ENCODE results near the gene CCDC88B. TPM values are rescaled to one million over a fixed set of nuclear protein-coding genes. Genes with fewer than 3 reads are reported as not detected.

CCDC88B gene
- polyA plus RNA-seq (2012; ENCODE audit: missing spikeins): 39.1 TPM

GRCh38 chr11:64339754-64340408 lies at the start of gene CCDC88B:
CCDC88B (plus strand) TSS chr11:64340204; CDS start chr11:64340267, 63 bp downstream.
- DNase-seq (ENCODE audit: insufficient read length) (peak; percentile 93), FAIRE-seq (peak; percentile 17)
- TF ChIP-seq POLR2AphosphoS5 (IDR thresholded peaks at IDR 0.05; ENCODE audit: low read depth, low read length) (peak; percentile 41), TAF1 (IDR thresholded peaks at IDR 0.05; ENCODE audit: borderline replicate concordance, low read depth, low read length) (no peak), POLR2A (IDR thresholded peaks at IDR 0.05; ENCODE audit: low read depth, low read length) (peak; percentile 26; the same call in 1 of the 2 replicates)

- no peak for FAIRE-seq
- TF ChIP-seq TAF1 (IDR thresholded peaks at IDR 0.05; ENCODE audit: borderline replicate concordance, low read depth, low read length): no peak
- no peak for TF ChIP-seq POLR2A (IDR thresholded peaks at IDR 0.05; ENCODE audit: low read depth, low read length)
- no peak for TF ChIP-seq POLR2AphosphoS5 (IDR thresholded peaks at IDR 0.05; ENCODE audit: low read depth, low read length)
- no peak for DNase-seq (ENCODE audit: insufficient read length)
Observed at GRCh38 chr11:64290352-64291261, 49.4 kb upstream of the CCDC88B start.

- no peak for DNase-seq (ENCODE audit: insufficient read length)
- TF ChIP-seq POLR2A (IDR thresholded peaks at IDR 0.05; ENCODE audit: low read depth, low read length): no peak
- TF ChIP-seq POLR2AphosphoS5 (IDR thresholded peaks at IDR 0.05; ENCODE audit: low read depth, low read length): no peak
- TF ChIP-seq TAF1 (IDR thresholded peaks at IDR 0.05; ENCODE audit: borderline replicate concordance, low read depth, low read length): no peak
- no peak for FAIRE-seq
Observed at GRCh38 chr11:64291262-64291751, 48.7 kb upstream of the CCDC88B start, which contains the start of gene KCNK4. KCNK4 (plus strand) TSS chr11:64291302; CDS start chr11:64293019, 1,717 bp downstream.

GRCh38 chr11:64291752-64292459 lies 48.1 kb upstream of the CCDC88B start:
- TF ChIP-seq TAF1 (IDR thresholded peaks at IDR 0.05; ENCODE audit: borderline replicate concordance, low read depth, low read length): no peak
- TF ChIP-seq POLR2A (IDR thresholded peaks at IDR 0.05; ENCODE audit: low read depth, low read length): no peak
- TF ChIP-seq POLR2AphosphoS5 (IDR thresholded peaks at IDR 0.05; ENCODE audit: low read depth, low read length): no peak
- DNase-seq (ENCODE audit: insufficient read length) (no peak), FAIRE-seq (no peak)

GRCh38 chr11:64292460-64293254 lies 47.3 kb upstream of the CCDC88B start:
- DNase-seq (ENCODE audit: insufficient read length) (no peak), FAIRE-seq (no peak)
- TF ChIP-seq POLR2A (IDR thresholded peaks at IDR 0.05; ENCODE audit: low read depth, low read length): no peak
- TF ChIP-seq POLR2AphosphoS5 (IDR thresholded peaks at IDR 0.05; ENCODE audit: low read depth, low read length): no peak
- TF ChIP-seq TAF1 (IDR thresholded peaks at IDR 0.05; ENCODE audit: borderline replicate concordance, low read depth, low read length): no peak

- DNase-seq (ENCODE audit: insufficient read length): no peak
- TF ChIP-seq POLR2AphosphoS5 (IDR thresholded peaks at IDR 0.05; ENCODE audit: low read depth, low read length): no peak
- no peak for TF ChIP-seq TAF1 (IDR thresholded peaks at IDR 0.05; ENCODE audit: borderline replicate concordance, low read depth, low read length)
- TF ChIP-seq POLR2A (IDR thresholded peaks at IDR 0.05; ENCODE audit: low read depth, low read length): no peak
- no peak for FAIRE-seq
Observed at GRCh38 chr11:64294774-64295173, 45.2 kb upstream of the CCDC88B start.

GRCh38 chr11:64295760-64296159 lies 44.2 kb upstream of the CCDC88B start:
- FAIRE-seq (no peak), DNase-seq (ENCODE audit: insufficient read length) (no peak)
- TF ChIP-seq POLR2AphosphoS5 (IDR thresholded peaks at IDR 0.05; ENCODE audit: low read depth, low read length) (no peak), TAF1 (IDR thresholded peaks at IDR 0.05; ENCODE audit: borderline replicate concordance, low read depth, low read length) (no peak), POLR2A (IDR thresholded peaks at IDR 0.05; ENCODE audit: low read depth, low read length) (no peak)

GRCh38 chr11:64296236-64296635 lies 43.8 kb upstream of the CCDC88B start:
- TF ChIP-seq TAF1 (IDR thresholded peaks at IDR 0.05; ENCODE audit: borderline replicate concordance, low read depth, low read length): no peak
- TF ChIP-seq POLR2AphosphoS5 (IDR thresholded peaks at IDR 0.05; ENCODE audit: low read depth, low read length): no peak
- no peak for TF ChIP-seq POLR2A (IDR thresholded peaks at IDR 0.05; ENCODE audit: low read depth, low read length)
- FAIRE-seq (no peak), DNase-seq (ENCODE audit: insufficient read length) (no peak)

- no peak for DNase-seq (ENCODE audit: insufficient read length)
- TF ChIP-seq POLR2AphosphoS5 (IDR thresholded peaks at IDR 0.05; ENCODE audit: low read depth, low read length) (no peak), POLR2A (IDR thresholded peaks at IDR 0.05; ENCODE audit: low read depth, low read length) (no peak)
- no peak for FAIRE-seq
Observed at GRCh38 chr11:64296830-64297698, 42.9 kb upstream of the CCDC88B start.
